H1 (cell line): Measurements from ENCODE around the gene RPS18. TPM values are rescaled to one million over a fixed set of nuclear protein-coding genes. Genes with fewer than 3 reads are reported as not detected.

Experiments
- CTCF ChIA-PET: fragments of 300-600 bp; sonication (Branson Sonifier 250); formaldehyde crosslinking; loops from one replicate; lab custom pipeline; 2021; ENCODE audit not compliant: partially characterized antibody; lab: Charles Lee
- POLR2A ChIA-PET: fragments of 300-600 bp; sonication (Branson Sonifier 250); formaldehyde crosslinking; loops from one replicate; lab custom pipeline; 2021; ENCODE audit warnings: inconsistent platforms; ENCODE audit not compliant: partially characterized antibody; lab: Charles Lee
- DNase-seq, 2 experiments: peaks; one replicate each; pipeline versions ENCODE4 v3.0.0 to v3.0.0-alpha.2; 2010 to 2022; ENCODE audit warnings: low spot score in 2 of 2, low read depth in 1 of 2, mixed read lengths in 1 of 2
- FAIRE-seq: peaks from 2 replicates; lab custom pipeline; 2011; peaks lifted over from hg19 to GRCh38; lab: Jason Lieb, UNC
- H2AFZ ChIP-seq: 2 replicates; pipeline ENCODE4 v1.8.1; 2012; ENCODE audit warnings: low read length, inconsistent platforms
- H2AK5ac ChIP-seq: 2 replicates; pipeline ENCODE4 v1.6.1; 2013; ENCODE audit warnings: low read depth, low read length
- H2BK120ac ChIP-seq: replicated peaks from 2 replicates; pipeline ENCODE3; 2013; ENCODE audit warnings: low read depth, low read length, inconsistent platforms
- H2BK12ac ChIP-seq: 2 replicates; pipeline ENCODE4 v1.6.1; 2013; ENCODE audit warnings: low read depth, low read length
- H2BK15ac ChIP-seq: 2 replicates; pipeline ENCODE4 v1.6.1; 2013; ENCODE audit warnings: low read length
- H2BK20ac ChIP-seq: 2 replicates; pipeline ENCODE4 v1.6.1; 2013; ENCODE audit warnings: low read length
- H2BK5ac ChIP-seq: 2 replicates; pipeline ENCODE4 v1.6.1; 2013; ENCODE audit warnings: low read depth, low read length
- H3K14ac ChIP-seq: 2 replicates; pipeline ENCODE4 v1.6.1; 2013; ENCODE audit warnings: inconsistent platforms; ENCODE audit not compliant: insufficient read length
- H3K18ac ChIP-seq: 2 replicates; pipeline ENCODE4 v1.6.1; 2013; ENCODE audit warnings: low read length; ENCODE audit errors: extremely low read depth
- H3K23ac ChIP-seq: 2 replicates; pipeline ENCODE4 v1.6.1; 2013; ENCODE audit warnings: inconsistent platforms; ENCODE audit not compliant: insufficient read length
- H3K23me2 ChIP-seq: 2 replicates; pipeline ENCODE4 v1.6.1; 2013; ENCODE audit warnings: low read depth, low read length
- H3K27ac ChIP-seq: 2 replicates; pipeline ENCODE4 v1.6.1; 2011; ENCODE audit warnings: low read depth, low read length, inconsistent platforms
- H3K27me3 ChIP-seq, 4 experiments: replicated peaks in 1 of 4; 1 replicate in 1 of 4; 2 replicates in 3 of 4; pipeline versions ENCODE4 v1.6.1 to v1.8.1; 2011 to 2013; ENCODE audit warnings: low read length in 3 of 4, mild to moderate bottlenecking in 3 of 4, inconsistent platforms in 2 of 4, mixed read lengths in 2 of 4, moderate library complexity in 1 of 4; ENCODE audit not compliant: control insufficient read depth in 3 of 4, insufficient read depth in 3 of 4; ENCODE audit errors: extremely low read depth in 1 of 4
- H3K36me3 ChIP-seq, 4 experiments: 2 replicates each; pipeline versions ENCODE4 v1.6.1 to v1.8.1; 2011 to 2013; ENCODE audit warnings: mild to moderate bottlenecking in 4 of 4, low read length in 3 of 4, moderate library complexity in 2 of 4, control low read depth in 1 of 4, inconsistent platforms in 1 of 4; ENCODE audit not compliant: insufficient read depth in 4 of 4, control insufficient read depth in 2 of 4
- H3K4ac ChIP-seq: replicated peaks from 2 replicates; pipeline ENCODE3; 2013; ENCODE audit warnings: low read length, low read depth, mixed read lengths, inconsistent platforms; ENCODE audit not compliant: insufficient read length
- H3K4me1 ChIP-seq, 4 experiments: replicated peaks in 1 of 4; 1 replicate in 1 of 4; 2 replicates in 3 of 4; pipeline versions ENCODE4 v1.6.1 to v1.8.1; 2011 to 2013; ENCODE audit warnings: low read length in 3 of 4, inconsistent platforms in 2 of 4, mixed read lengths in 1 of 4; ENCODE audit not compliant: insufficient read depth in 4 of 4, control insufficient read depth in 3 of 4
- H3K4me2 ChIP-seq, 2 experiments: 2 replicates each; pipeline versions ENCODE4 v1.6.1 to v1.8.1; 2011 to 2013; ENCODE audit warnings: low read depth in 2 of 2, low read length in 2 of 2, control low read depth in 1 of 2, inconsistent platforms in 1 of 2, mild to moderate bottlenecking in 1 of 2; ENCODE audit not compliant: insufficient read depth in 1 of 2
- H3K4me3 ChIP-seq, 4 experiments: fragments of 200-600, 300-600 bp in 1 of 4; sonication (generic), shearing (Covaris generic), sonication (Bioruptor Twin) in 1 of 4; 2 replicates each; pipeline versions ENCODE4 v1.5.1 to v1.8.1; 2011 to 2016; ENCODE audit warnings: low read length in 4 of 4, low read depth in 3 of 4, control low read depth in 2 of 4, inconsistent platforms in 2 of 4, mild to moderate bottlenecking in 2 of 4, mixed read lengths in 1 of 4, moderate library complexity in 1 of 4; ENCODE audit not compliant: insufficient read depth in 2 of 4; ENCODE audit errors: extremely low read depth in 1 of 4
- H3K56ac ChIP-seq: replicated peaks from 2 replicates; pipeline ENCODE3; 2013; ENCODE audit warnings: low read depth, mild to moderate bottlenecking, mixed read lengths, low read length, inconsistent platforms; ENCODE audit not compliant: insufficient read length
- H3K79me1 ChIP-seq: 2 replicates; pipeline ENCODE4 v1.6.1; 2013; ENCODE audit warnings: low read depth, low read length, control low read depth
- H3K79me2 ChIP-seq, 2 experiments: 2 replicates each; pipeline versions ENCODE4 v1.6.1 to v1.8.1; 2012 to 2013; ENCODE audit warnings: low read length in 2 of 2, mild to moderate bottlenecking in 2 of 2, inconsistent platforms in 1 of 2; ENCODE audit not compliant: insufficient read depth in 2 of 2, control insufficient read depth in 1 of 2
- H3K9ac ChIP-seq, 4 experiments: replicated peaks in 1 of 4; 1 replicate in 1 of 4; 2 replicates in 3 of 4; pipeline versions ENCODE4 v1.6.1 to v1.8.1; 2011 to 2013; ENCODE audit warnings: low read depth in 3 of 4, low read length in 3 of 4, control low read depth in 2 of 4, mild to moderate bottlenecking in 2 of 4, moderate library complexity in 2 of 4, inconsistent platforms in 1 of 4; ENCODE audit errors: extremely low read depth in 1 of 4
- H3K9me3 ChIP-seq, 2 experiments: 2 replicates each; pipeline versions ENCODE4 v1.6.1 to v1.8.1; 2012 to 2013; ENCODE audit warnings: mild to moderate bottlenecking in 2 of 2, moderate library complexity in 2 of 2, control low read depth in 1 of 2, inconsistent platforms in 1 of 2, low read depth in 1 of 2, low read length in 1 of 2, mixed read lengths in 1 of 2; ENCODE audit not compliant: insufficient read depth in 2 of 2
- H4K20me1 ChIP-seq, 2 experiments: replicated peaks in 1 of 2; 2 replicates each; pipeline versions ENCODE3 to v1.8.1; 2011 to 2013; ENCODE audit warnings: inconsistent platforms in 2 of 2, low read length in 2 of 2, mild to moderate bottlenecking in 1 of 2; ENCODE audit not compliant: insufficient read depth in 2 of 2, control insufficient read depth in 1 of 2
- H4K5ac ChIP-seq: 2 replicates; pipeline ENCODE4 v1.6.1; 2013; ENCODE audit warnings: low read length, low read depth, mixed read lengths, inconsistent platforms; ENCODE audit not compliant: insufficient read length
- H4K8ac ChIP-seq: 2 replicates; pipeline ENCODE4 v1.8.0; 2013; ENCODE audit warnings: mild to moderate bottlenecking, moderate library complexity, low read length, inconsistent platforms; ENCODE audit not compliant: insufficient read depth; ENCODE audit errors: extremely low read depth
- H4K91ac ChIP-seq: replicated peaks from 2 replicates; pipeline ENCODE3; 2013; ENCODE audit warnings: low read length, mixed read lengths, inconsistent platforms; ENCODE audit not compliant: insufficient read length
- ASH2L ChIP-seq: fragments of 200-600, 300-600 bp; sonication (generic); IDR thresholded peaks from one replicate; pipeline ENCODE4 v1.7.1; 2017; ENCODE audit warnings: low read length
- CTBP2 ChIP-seq: IDR thresholded peaks from 2 replicates; pipeline ENCODE4 v1.7.0; 2011; ENCODE audit warnings: borderline replicate concordance, mild to moderate bottlenecking, moderate library complexity, mixed read lengths, low read length; ENCODE audit not compliant: insufficient read depth, insufficient read length
- EP300 ChIP-seq, 2 experiments: IDR thresholded peaks; 1 replicate in 1 of 2; 2 replicates in 1 of 2; pipeline ENCODE4 v1.6.1; 2011 to 2012; ENCODE audit warnings: low read depth in 2 of 2, low read length in 2 of 2, mild to moderate bottlenecking in 2 of 2, borderline replicate concordance in 1 of 2, inconsistent platforms in 1 of 2, moderate library complexity in 1 of 2
- GTF2F1 ChIP-seq: IDR thresholded peaks from 2 replicates; pipeline ENCODE4 v1.6.1; 2012; ENCODE audit warnings: low read depth, low read length, improper control_type of control experiment, borderline replicate concordance
- NANOG ChIP-seq: IDR thresholded peaks from 2 replicates; pipeline ENCODE4 v1.6.1; 2011; ENCODE audit warnings: low read length, low read depth, mild to moderate bottlenecking, inconsistent platforms; ENCODE audit not compliant: insufficient read depth, poor library complexity, severe bottlenecking
- PHF8 ChIP-seq: fragments of 200-600 bp; sonication (generic); conservative IDR thresholded peaks from 2 replicates; pipeline ENCODE4 v1.7.1; 2012; ENCODE audit warnings: low read depth, mild to moderate bottlenecking, inconsistent platforms, low read length, moderate library complexity
- POLR2A ChIP-seq, 2 experiments: IDR thresholded peaks; 1 replicate in 1 of 2; 2 replicates in 1 of 2; pipeline ENCODE4 v1.6.1; 2011; ENCODE audit warnings: low read depth in 2 of 2, low read length in 2 of 2, mild to moderate bottlenecking in 2 of 2; ENCODE audit errors: control extremely low read depth in 1 of 2
- SIN3A ChIP-seq, 2 experiments: IDR thresholded peaks in 1 of 2; conservative IDR thresholded peaks in 1 of 2; 2 replicates each; pipeline ENCODE4 v1.6.1; 2011 to 2012; ENCODE audit warnings: low read length in 2 of 2, improper control_type of control experiment in 1 of 2, low read depth in 1 of 2, mild to moderate bottlenecking in 1 of 2
- SP4 ChIP-seq: IDR thresholded peaks from 2 replicates; pipeline ENCODE4 v1.6.1; 2012; ENCODE audit warnings: low read length, inconsistent platforms
- YY1 ChIP-seq: IDR thresholded peaks from 2 replicates; pipeline ENCODE4 v1.6.1; 2011; ENCODE audit warnings: low read depth, mild to moderate bottlenecking, low read length
- WGBS, 2 experiments: shearing (Covaris generic) in 1 of 2; methylation state at CpG; one replicate each; pipeline versions ENCODE4 v1.1.6 to v1.1.7; 2013 to 2015; ENCODE audit warnings: low lambda C conversion rate in 2 of 2, mixed read lengths in 2 of 2, inconsistent platforms in 1 of 2, low coverage in 1 of 2, missing lambda C conversion rate in 1 of 2; ENCODE audit not compliant: insufficient replicate concordance in 2 of 2, insufficient coverage in 1 of 2, insufficient read length in 1 of 2; ENCODE audit errors: extremely low coverage in 1 of 2, missing lambda C conversion rate in 1 of 2; 5-methylcytosine and 5-hydroxymethylcytosine counted together
- polyA plus RNA-seq, 7 experiments: library from polyadenylated mRNA; depleted of rRNA in 3 of 7; stranded (reverse) in 5 of 7; unstranded in 2 of 7; fragments of >200 nt in 5 of 7; fragments of 200-250 nt in 2 of 7; gene quantifications; 1 replicate in 5 of 7; 2 replicates in 1 of 7; 4 replicates in 1 of 7; pipeline versions ENCODE4 v1.2.1 to v1.2.3, GENCODE V29; 2011 to 2013; ENCODE audit warnings: missing spikeins in 2 of 7, mixed read lengths in 2 of 7
- total RNA-seq: library from RNA; stranded (reverse); fragmentation: NEBNext Ultra II Directional; extraction: Animal tissue kit (Norgen Biotek cat#: 25700); gene quantifications from 2 replicates; pipeline ENCODE4 v1.2.1, GENCODE V29; 2021

Gene RPS18
- total and polyA plus RNA-seq, 2 of the 8 experiments (the other 6 are each of a cell fraction or from before 2014, with no cell fraction given), result 2,796 to 7,099 TPM

GRCh38 chr6:33317669-33318425 lies 46.0 kb downstream of the RPS18 start, which contains the start of gene ZBTB22:
Gene ZBTB22 (minus strand): TSS chr6:33317744. CDS start chr6:33316916, 828 bp downstream.
- Histone ChIP-seq H2BK15ac (no peak within 1 kb of the TSS), H3K36me3 (peaks cover 10 to 31% (median 21%) of the 10 kb centered on the region in 4 experiments; a peak in 7 of 8 replicates), H2AK5ac (no peak within 1 kb of the TSS), H3K79me1 (peaks cover 7% of the 10 kb centered on the region; the same call in 1 of the 2 replicates), H3K4me2 (peak within 1 kb of the TSS; percentile 65 to 68), H4K20me1 (peaks cover 2 to 5% of the 10 kb centered on the region in 2 experiments), H3K27ac (peak within 1 kb of the TSS; percentile 83), H2BK120ac (no peak within 1 kb of the TSS), H3K4me1 (peaks cover 0 to 34% (median 22%) of the 10 kb centered on the region in 4 experiments; a peak in 6 of 7 replicates), H4K5ac (peak within 1 kb of the TSS; percentile 17), H4K91ac (no peak within 1 kb of the TSS), H3K18ac (no peak within 1 kb of the TSS), H3K9ac (peak within 1 kb of the TSS in 3 of 4 experiments; percentile 69 to 79 (median 69); a peak in 6 of 7 replicates), H3K27me3 (no peaks in the 10 kb centered on the region), H3K56ac (no peak within 1 kb of the TSS), H2AFZ (0 out of 2 replicates have a peak within 1 kb of the TSS, but pooled peaks have one; percentile 33), H3K79me2 (peaks cover 0 to 32% of the 10 kb centered on the region in 2 experiments; a peak in 3 of 4 replicates), H4K8ac (no peak within 1 kb of the TSS), H3K4ac (no peak within 1 kb of the TSS), H3K23ac (no peak within 1 kb of the TSS), H2BK12ac (0 out of 2 replicates have a peak within 1 kb of the TSS, but pooled peaks have one; percentile 52), H3K4me3 (peak within 1 kb of the TSS; percentile 67 to 89 (median 78)), H3K14ac (no peak within 1 kb of the TSS), H2BK5ac (peak within 1 kb of the TSS; percentile 64), H2BK20ac (no peak within 1 kb of the TSS), H3K23me2 (peaks cover 29% of the 10 kb centered on the region), H3K9me3 (no peaks in the 10 kb centered on the region; a peak in 1 of 4 replicates)
- CTCF ChIA-PET, result interaction anchor here (0.6 to 2.7 kb wide), 10 partner anchors 11 to 385 kb away, joined by 3 to 8 read pairs (median 3); partner anchors contain the start of genes CUTA and RGL2
- FAIRE-seq (no peak), DNase-seq (peak; percentile 95 to 96)
- POLR2A ChIA-PET, result interaction anchor here (0.6 to 3.5 kb wide), 27 partner anchors 9 to 345 kb away, joined by 3 to 25 read pairs (median 4); partner anchors contain the start of genes B3GALT4, RGL2, RPS18 and SYNGAP1
- WGBS, 2 experiments, result 2% methylated on average over 28 of the region's 44 CpGs; no CpG with 5 or more reads in 1 of the 2 experiments
- TF ChIP-seq GTF2F1, result no peak
- peak; percentile 88 for TF ChIP-seq YY1
- TF ChIP-seq NANOG, result no peak
- peak in 1 of 2 experiments; percentile 70; a peak in 2 of 3 replicates for TF ChIP-seq POLR2A (IDR thresholded peaks at IDR 0.05; ENCODE audit: control extremely low read depth in 1 of 2, low read depth in 2 of 2, low read length in 2 of 2)
- TF ChIP-seq ASH2L, result peak; percentile 50
- no peak for TF ChIP-seq EP300 (IDR thresholded peaks at IDR 0.05; ENCODE audit: borderline replicate concordance in 1 of 2, low read depth in 2 of 2, low read length in 2 of 2)
- peak; percentile 53 for TF ChIP-seq PHF8
- TF ChIP-seq CTBP2, result no peak
- peak; percentile 59; the same call in 1 of the 2 replicates for TF ChIP-seq SP4
- no peak for TF ChIP-seq SIN3A (conservative IDR thresholded peaks at IDR 0.05 in 1 of 2, IDR thresholded peaks at IDR 0.05 in 1 of 2; ENCODE audit: low read depth in 1 of 2, low read length in 2 of 2)
